Ishikawa (cell line): ENCODE measurements around the gene NFATC1.

Experiments
- CEBPB ChIP-seq: IDR thresholded peaks from 2 replicates; pipeline ENCODE4 v1.6.1; 2012
- CREB1 ChIP-seq: IDR thresholded peaks from 2 replicates; pipeline ENCODE4 v1.6.1; 2012; ENCODE audit warnings: low read depth
- EGR1 ChIP-seq: IDR thresholded peaks from 2 replicates; pipeline ENCODE4 v1.6.1; 2012
- EP300 ChIP-seq: IDR thresholded peaks from 2 replicates; pipeline ENCODE4 v1.6.1; 2012; ENCODE audit warnings: borderline replicate concordance
- FOXM1 ChIP-seq: IDR thresholded peaks from 2 replicates; pipeline ENCODE4 v1.6.1; 2012; ENCODE audit warnings: low read depth, borderline replicate concordance
- MAX ChIP-seq: IDR thresholded peaks from 2 replicates; pipeline ENCODE4 v1.6.1; 2012
- NFIC ChIP-seq: IDR thresholded peaks from 2 replicates; pipeline ENCODE4 v1.6.1; 2012
- RAD21 ChIP-seq: IDR thresholded peaks from 2 replicates; pipeline ENCODE4 v1.6.1; 2012; ENCODE audit warnings: low read depth
- REST ChIP-seq: IDR thresholded peaks from 2 replicates; pipeline ENCODE4 v1.6.1; 2012; ENCODE audit warnings: low read depth, mild to moderate bottlenecking
- TAF1 ChIP-seq: IDR thresholded peaks from 2 replicates; pipeline ENCODE4 v1.6.1; 2012; ENCODE audit warnings: low read depth, mild to moderate bottlenecking
- TCF12 ChIP-seq: IDR thresholded peaks from 2 replicates; pipeline ENCODE4 v1.6.1; 2012; ENCODE audit warnings: low read depth
- TEAD4 ChIP-seq: IDR thresholded peaks from 2 replicates; pipeline ENCODE4 v1.6.1; 2012
- USF1 ChIP-seq: IDR thresholded peaks from 2 replicates; pipeline ENCODE4 v1.6.1; 2012
- YY1 ChIP-seq: IDR thresholded peaks from 2 replicates; pipeline ENCODE4 v1.6.1; 2012; ENCODE audit warnings: low read depth
- ZBTB7A ChIP-seq: IDR thresholded peaks from 2 replicates; pipeline ENCODE4 v1.6.1; 2012; ENCODE audit warnings: low read depth

The NFATC1 gene

GRCh38 chr18:79428287-79428686, 32.6 kb downstream of the NFATC1 start:
- no peak for TF ChIP-seq EGR1
- TF ChIP-seq TCF12 = no peak

GRCh38 chr18:79429381-79429780, 33.7 kb downstream of the NFATC1 start:
- TF ChIP-seq ZBTB7A (no peak), EGR1 (no peak), TAF1 (no peak), TEAD4 (no peak), USF1 (no peak), CREB1 (no peak), MAX (no peak), RAD21 (no peak), NFIC (no peak), EP300 (no peak), TCF12 (no peak), YY1 (no peak), FOXM1 (no peak), REST (no peak), CEBPB (no peak)

GRCh38 chr18:79429785-79430281, 34.1 kb downstream of the NFATC1 start:
- TF ChIP-seq EP300 (no peak), TEAD4 (no peak), YY1 (no peak), REST (no peak), CREB1 (no peak), CEBPB (no peak), NFIC (no peak), ZBTB7A (no peak)

GRCh38 chr18:79432376-79433120, 36.8 kb downstream of the NFATC1 start:
- no peak for TF ChIP-seq TAF1
- TF ChIP-seq CEBPB = no peak
- TF ChIP-seq EGR1 = no peak
- no peak for TF ChIP-seq YY1
- TF ChIP-seq ZBTB7A = no peak
- TF ChIP-seq TEAD4 = no peak

- TF ChIP-seq TCF12 = no peak
- TF ChIP-seq ZBTB7A = no peak
- TF ChIP-seq TAF1 = no peak
- TF ChIP-seq CEBPB = no peak
- TF ChIP-seq YY1 = no peak
- no peak for TF ChIP-seq RAD21
- no peak for TF ChIP-seq REST
- no peak for TF ChIP-seq EP300
- no peak for TF ChIP-seq TEAD4
- no peak for TF ChIP-seq NFIC
- TF ChIP-seq MAX = no peak
- TF ChIP-seq FOXM1 = no peak
- TF ChIP-seq USF1 = no peak
These were observed 37.7 kb downstream of the NFATC1 start for GRCh38 chr18:79433431-79433830.
